NK-92 (cell line): ENCODE results near the gene NKX6-1.

ENCODE experiments used
- DNase-seq: peaks from one replicate; lab custom pipeline; 2025; ENCODE audit not compliant: unreplicated experiment; lab: John Stamatoyannopoulos, UW

Gene NKX6-1

GRCh38 chr4:84498935-84499623, at the start of gene NKX6-1:
NKX6-1 (minus strand) TSS chr4:84499292; CDS start chr4:84498228, 1,064 bp downstream.
- no peak for DNase-seq

GRCh38 chr4:84547211-84547610, 48.1 kb upstream of the NKX6-1 start:
- no peak for DNase-seq

GRCh38 chr4:84545093-84545492, 46.0 kb upstream of the NKX6-1 start:
- no peak for DNase-seq

GRCh38 chr4:84535901-84536300, 36.8 kb upstream of the NKX6-1 start:
- DNase-seq = no peak

- no peak for DNase-seq
Observed at GRCh38 chr4:84531689-84532088, 32.6 kb upstream of the NKX6-1 start.

- DNase-seq = no peak
Observed at GRCh38 chr4:84530871-84531270, 31.8 kb upstream of the NKX6-1 start.

GRCh38 chr4:84530454-84530853, 31.4 kb upstream of the NKX6-1 start:
- no peak for DNase-seq

- no peak for DNase-seq
Observed at GRCh38 chr4:84529169-84529751, 30.2 kb upstream of the NKX6-1 start.

- DNase-seq = no peak
Observed at GRCh38 chr4:84527391-84527790, 28.3 kb upstream of the NKX6-1 start.

- no peak for DNase-seq
Observed at GRCh38 chr4:84515075-84515474, 16.0 kb upstream of the NKX6-1 start.

GRCh38 chr4:84512277-84512676, 13.2 kb upstream of the NKX6-1 start:
- no peak for DNase-seq

GRCh38 chr4:84511703-84512102, 12.6 kb upstream of the NKX6-1 start:
- DNase-seq = no peak

- DNase-seq = no peak
Observed at GRCh38 chr4:84507941-84508340, 8.8 kb upstream of the NKX6-1 start.

- no peak for DNase-seq
Observed at GRCh38 chr4:84504821-84505220, 5.7 kb upstream of the NKX6-1 start.

- DNase-seq = no peak
Observed at GRCh38 chr4:84503495-84504437, 4.7 kb upstream of the NKX6-1 start.

GRCh38 chr4:84502955-84503373, 3.9 kb upstream of the NKX6-1 start:
- DNase-seq = no peak

- no peak for DNase-seq
Observed at GRCh38 chr4:84502333-84502954, 3.4 kb upstream of the NKX6-1 start.

- no peak for DNase-seq
Observed at GRCh38 chr4:84501721-84502267, 2.7 kb upstream of the NKX6-1 start.

GRCh38 chr4:84501202-84501503, 2.1 kb upstream of the NKX6-1 start:
- DNase-seq = no peak

GRCh38 chr4:84500386-84501201, 1.5 kb upstream of the NKX6-1 start:
- no peak for DNase-seq
